Right ventricle myocardium superior (tissue), 1 donor: ENCODE results near the gene LYL1. TPM values are rescaled to one million over a fixed set of nuclear protein-coding genes. Genes with fewer than 3 reads are reported as not detected.
"Not testable (repeated sequence)": the region's sequence is repeated elsewhere in the genome, so short reads cannot be mapped to it uniquely, and the experiment has no call there.

ENCODE experiments used
- ATAC-seq: fragments of 200-7000 bp; cut with Tn5 transposase; one replicate; pipeline ENCODE4 v1.9.1; 2020; ENCODE audit warnings: mild to moderate bottlenecking; ENCODE audit not compliant: poor library complexity
- DNase-seq: peaks from one replicate; pipeline ENCODE4 v3.0.0-alpha.2; 2020
- intact Hi-C: fragments of 100-400 bp; cut with DNase I; formaldehyde crosslinking; loops from one replicate; pipeline ENCODE4 v1.11.2; 2022
- long read RNA-seq: library from polyadenylated mRNA; unstranded; transcript quantifications from one replicate; pipeline ENCODE4 v2.0.0, GENCODE V29; 2021
- total RNA-seq: library from RNA; stranded (reverse); fragmentation: NEBNext Ultra II Directional; extraction: Animal tissue kit (Norgen Biotek cat#: 25700); gene quantifications from one replicate; pipeline ENCODE4 v1.2.1, GENCODE V29; 2021
- donor health status: DM: no; HTN: yes; CAD: no; lungs with severe emphysema.

LYL1 gene
- total RNA-seq = 7.2 TPM
- long read RNA-seq, transcript LYL1-201 (4 exons, 1,490 nt) = major isoform, 15 of 19 reads
- long read RNA-seq, partial matches to known transcripts = 1 of 19 reads
- long read RNA-seq, other reads (novel, unspliced or antisense) = 3 of 19 reads

- intact Hi-C loops = no loop called here
- ATAC-seq = peak; percentile 75
- DNase-seq = peak; percentile 94
Measured at GRCh38 chr19:13102666-13103580, at the start of gene LYL1. Gene LYL1 (minus strand): TSS chr19:13102858. CDS start chr19:13101171, 1,687 bp downstream.

- DNase-seq (peak; percentile 98), ATAC-seq (peak; percentile 76)
- intact Hi-C loops = no loop called here
Measured at GRCh38 chr19:13151605-13152355, 49.1 kb upstream of the LYL1 start.

GRCh38 chr19:13150931-13151604, 48.4 kb upstream of the LYL1 start:
- peak; percentile 53 for DNase-seq
- intact Hi-C loops = no loop called here

GRCh38 chr19:13150187-13150930, 47.7 kb upstream of the LYL1 start, which contains the start of the genes IER2 and STX10:
Gene IER2 (plus strand): TSS chr19:13150411. CDS start chr19:13153187, 2,776 bp downstream.
Gene STX10 (minus strand): TSS chr19:13150375. CDS start chr19:13150173, 202 bp downstream.
- DNase-seq (peak; percentile 97), ATAC-seq (peak; percentile 70)
- intact Hi-C loops = no loop called here

More at GRCh38 chr19:13150931-13151604, 48.4 kb upstream of the LYL1 start:
- no peak for ATAC-seq

GRCh38 chr19:13149628-13150186, 47.0 kb upstream of the LYL1 start:
- peak; percentile 72 for DNase-seq
- intact Hi-C loops = no loop called here
- peak; percentile 0 for ATAC-seq

- ATAC-seq, intact Hi-C loops, DNase-seq: not testable (repeated sequence)
Measured at GRCh38 chr19:13149173-13149627, 46.5 kb upstream of the LYL1 start.

GRCh38 chr19:13146763-13147563, 44.3 kb upstream of the LYL1 start:
- peak; percentile 80 for DNase-seq
- no peak for ATAC-seq
- intact Hi-C loops = no loop called here

GRCh38 chr19:13139633-13140311, 37.1 kb upstream of the LYL1 start:
- DNase-seq (no peak), ATAC-seq (no peak)
- intact Hi-C loops = no loop called here

- DNase-seq (no peak), ATAC-seq (no peak)
- intact Hi-C loops = no loop called here
Measured at GRCh38 chr19:13138916-13139198, 36.2 kb upstream of the LYL1 start.

- intact Hi-C loops = no loop called here
- no peak for DNase-seq
- no peak for ATAC-seq
Measured at GRCh38 chr19:13138171-13138915, 35.7 kb upstream of the LYL1 start.

GRCh38 chr19:13137290-13137794, 34.7 kb upstream of the LYL1 start:
- ATAC-seq (no peak), DNase-seq (no peak)
- intact Hi-C loops = no loop called here

GRCh38 chr19:13135068-13136062, 32.7 kb upstream of the LYL1 start:
- ATAC-seq (no peak), DNase-seq (no peak)
- intact Hi-C loops = no loop called here

- DNase-seq (no peak), ATAC-seq (peak; percentile 85)
- intact Hi-C loops = no loop called here
Measured at GRCh38 chr19:13134626-13135025, 32.0 kb upstream of the LYL1 start.

- ATAC-seq = no peak
Measured at GRCh38 chr19:13133241-13133870, 30.7 kb upstream of the LYL1 start.

More at GRCh38 chr19:13133241-13133870, 30.7 kb upstream of the LYL1 start:
- DNase-seq = no peak
- intact Hi-C loops = no loop called here
